Activated T-cell treated with anti-CD3 and anti-CD28 coated beads, Interleukin-2, amount 50 U/mL, for 1 hour (primary cell): Measurements from ENCODE around the gene MDM2.

Source experiments
- DNase-seq: peaks from one replicate; pipeline ENCODE4 v3.0.0-alpha.2; 2020

Gene MDM2

DNA sequence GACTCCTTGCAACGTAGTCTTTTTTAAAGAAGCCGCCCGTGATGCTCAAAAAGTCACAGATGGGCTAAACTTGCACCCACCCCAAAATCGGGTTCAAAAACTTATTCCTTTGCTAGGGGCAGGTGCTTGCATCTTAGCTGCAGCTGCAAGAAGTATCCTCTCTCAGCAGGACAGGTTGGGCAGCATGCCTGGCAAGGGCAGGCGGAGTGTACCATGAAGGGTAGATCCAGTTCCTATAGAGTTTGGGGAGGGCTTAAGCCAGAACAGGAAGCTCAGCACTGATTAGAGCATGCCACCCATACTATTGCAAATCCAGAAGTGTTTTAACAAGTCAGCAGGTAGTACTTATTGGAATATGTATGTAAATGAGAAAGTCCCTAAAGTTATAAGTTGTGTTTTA is 76.3 kb downstream of the MDM2 start:
- DNase-seq, result no peak

DNA sequence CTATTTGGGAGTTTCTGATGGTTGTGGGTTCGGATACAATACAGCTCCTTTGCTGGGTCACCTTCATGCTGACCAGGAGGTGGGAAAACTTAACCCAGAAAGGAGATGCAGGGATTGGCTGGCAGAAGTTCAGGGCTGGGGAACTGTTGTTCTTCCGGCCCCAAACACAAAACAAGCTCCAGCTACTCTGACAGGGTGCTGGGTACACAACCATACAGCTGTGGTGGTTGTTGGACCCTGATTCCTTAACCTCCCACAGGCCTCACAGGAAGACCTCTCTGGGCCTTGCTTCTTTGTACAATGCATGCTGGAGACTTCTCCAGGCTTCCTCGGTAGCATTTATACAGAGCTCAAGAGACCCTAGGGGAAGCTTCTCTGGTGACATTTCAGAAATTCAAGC is 77.4 kb downstream of the MDM2 start:
- DNase-seq, result no peak

GRCh38 chr12:68886636-68887572 is 78.9 kb downstream of the MDM2 start:
- DNase-seq, result no peak

DNA sequence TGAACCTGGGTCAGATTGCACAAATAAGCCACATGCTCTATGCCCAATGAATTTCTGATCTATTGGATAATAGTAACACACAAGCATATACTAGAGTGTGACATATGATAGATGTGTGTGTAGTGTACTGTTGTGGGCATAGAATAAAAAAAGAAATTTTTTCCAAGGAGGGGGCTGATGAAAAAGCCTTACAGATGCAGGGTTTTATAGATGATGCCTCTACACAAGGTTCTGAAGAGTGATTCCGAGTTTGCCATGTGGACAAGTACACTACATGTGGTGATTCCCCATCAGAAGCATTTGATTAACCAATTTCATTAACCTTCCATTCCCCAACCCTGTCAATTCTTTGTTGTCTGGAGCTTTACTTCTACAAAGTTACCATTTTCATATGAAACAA is 79.7 kb downstream of the MDM2 start:
- DNase-seq, result no peak

- DNase-seq, result no peak
These were observed 80.3 kb downstream of the MDM2 start for GRCh38 chr12:68888243-68888642.

DNA sequence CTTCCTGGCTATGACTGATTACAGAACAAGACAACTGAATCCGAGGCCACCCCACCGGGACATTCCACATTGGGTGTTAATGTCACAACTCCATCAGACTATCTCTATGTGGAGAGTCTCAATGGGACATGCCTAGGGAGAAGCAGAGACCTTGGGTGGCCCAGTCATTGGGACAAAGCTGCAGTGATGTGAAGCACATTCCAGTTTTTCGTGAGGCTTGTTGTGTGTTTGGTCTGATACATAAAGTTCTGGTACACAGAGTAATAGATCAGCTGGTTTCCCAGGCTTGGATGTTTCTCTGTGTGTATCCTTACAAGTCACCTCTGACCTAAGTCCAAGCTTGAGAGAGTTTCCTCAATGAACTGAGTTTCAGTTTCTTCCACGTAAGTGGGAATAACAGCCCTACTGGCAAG is 82.7 kb downstream of the MDM2 start:
- no peak for DNase-seq

- DNase-seq, result no peak
These were observed 83.2 kb downstream of the MDM2 start for GRCh38 chr12:68891141-68891540.

DNA sequence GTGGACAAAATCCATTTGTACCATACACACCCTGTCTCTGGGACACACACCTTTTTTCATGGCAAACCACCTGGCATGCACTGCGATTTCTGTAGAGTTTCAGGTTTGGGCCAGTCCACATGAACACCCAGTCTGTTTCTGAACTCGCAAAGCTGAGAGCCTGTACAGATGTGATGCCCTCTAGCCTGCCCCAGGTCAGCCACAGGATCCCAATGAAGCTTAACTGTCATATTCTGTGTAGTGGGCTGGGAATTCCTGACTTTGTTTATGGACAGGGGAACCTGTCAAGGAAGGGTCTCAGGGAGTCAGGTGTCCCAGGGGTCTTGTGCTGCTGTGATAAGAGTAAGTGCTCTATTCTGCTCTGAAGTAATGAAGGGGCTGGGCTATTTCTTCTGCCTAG is 85.2 kb downstream of the MDM2 start:
- DNase-seq, result no peak

DNA sequence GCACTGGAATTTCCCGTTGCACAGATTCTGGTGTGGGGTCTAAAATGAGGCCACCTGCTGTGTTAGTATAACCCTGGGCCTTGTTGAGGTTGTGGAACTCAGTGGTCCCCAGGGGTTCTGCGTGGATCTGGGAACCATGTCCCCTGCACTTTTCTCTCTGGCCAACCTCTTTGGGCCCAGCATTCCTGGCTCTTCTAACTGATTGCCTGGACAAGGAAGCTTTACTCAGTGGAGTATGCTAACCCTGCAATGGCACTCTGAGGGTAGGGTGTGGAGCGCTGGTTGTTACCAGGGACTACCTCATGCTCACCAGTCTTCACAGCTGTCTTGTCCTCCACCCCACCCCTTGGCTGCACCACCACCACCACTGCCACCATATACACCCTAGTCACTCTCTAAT is 85.8 kb downstream of the MDM2 start:
- DNase-seq, result no peak

GRCh38 chr12:68894276-68894855 is 86.4 kb downstream of the MDM2 start:
- DNase-seq, result no peak

- no peak for DNase-seq
These were observed 89.0 kb downstream of the MDM2 start for GRCh38 chr12:68896881-68897540.

GRCh38 chr12:68899251-68899771 is 91.3 kb downstream of the MDM2 start:
- DNase-seq, result no peak

GRCh38 chr12:68900241-68900640 is 92.3 kb downstream of the MDM2 start:
- no peak for DNase-seq
